ENCODE measurements around the gene TSPAN17.

The TSPAN17 gene

GRCh38 chr5:176660860-176661641, 13.8 kb downstream of the TSPAN17 start:
- H3K27ac ChIP-seq, result no peak overlapping the region
- TF ChIP-seq ZFX (IDR thresholded peaks at IDR 0.05; ENCODE audit: borderline replicate concordance) (no peak), CTCF (IDR thresholded peaks at IDR 0.05) (peak; percentile 96)

GRCh38 chr5:176661676-176662075, 14.4 kb downstream of the TSPAN17 start:
- no peak overlapping the region for H3K27ac ChIP-seq
- TF ChIP-seq ZFX (IDR thresholded peaks at IDR 0.05; ENCODE audit: borderline replicate concordance), result no peak
- TF ChIP-seq CTCF (IDR thresholded peaks at IDR 0.05), result no peak

DNA sequence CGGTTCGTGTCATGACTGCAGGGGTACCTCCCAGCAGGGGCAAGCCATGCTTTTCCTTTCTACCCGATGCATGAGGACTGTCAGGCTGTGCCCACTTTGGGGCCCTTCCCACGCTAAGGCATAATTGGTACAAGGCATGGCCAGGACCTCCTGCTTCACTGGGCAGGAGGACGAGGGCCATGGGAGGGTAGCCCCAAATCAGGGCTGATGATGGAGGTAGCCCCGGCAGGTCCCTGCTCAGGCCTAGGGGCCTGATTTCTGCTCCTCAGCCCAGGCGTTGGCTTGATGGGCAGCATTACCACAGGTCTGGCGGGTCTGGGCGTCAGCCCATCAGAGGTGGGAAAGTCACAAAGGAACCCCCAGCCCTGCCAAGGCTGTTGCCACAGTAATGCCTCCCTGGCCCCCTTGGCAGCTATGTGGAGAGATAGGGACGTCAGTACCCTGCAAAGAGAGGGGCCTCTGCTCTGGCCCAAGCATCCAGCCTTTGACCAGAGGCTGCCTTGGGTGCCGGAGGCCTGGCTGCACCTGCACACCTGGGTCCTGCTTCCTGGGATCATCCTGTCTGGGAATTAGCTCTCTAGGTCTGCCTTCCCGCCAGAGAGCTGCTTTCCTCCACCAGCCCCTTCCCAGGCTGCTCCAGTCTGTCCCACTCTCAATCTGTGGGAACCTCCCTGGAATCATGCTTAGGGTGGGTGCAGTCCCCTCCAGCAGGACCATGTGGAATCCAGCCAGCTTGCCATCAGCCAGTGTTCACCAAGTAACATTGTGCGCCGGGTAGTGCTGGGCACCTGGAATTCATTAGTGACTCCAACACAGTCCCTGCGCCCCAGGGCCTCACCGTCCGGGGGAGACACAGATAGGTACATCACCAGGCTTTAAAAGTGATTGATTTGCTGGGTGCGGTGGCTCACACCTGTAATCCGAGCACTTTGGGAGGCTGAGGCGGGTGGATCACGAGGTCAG, 15.4 kb downstream of the TSPAN17 start:
- TF ChIP-seq ZFX (IDR thresholded peaks at IDR 0.05; ENCODE audit: borderline replicate concordance), result no peak
- no peak for TF ChIP-seq CTCF (IDR thresholded peaks at IDR 0.05)
- no peak overlapping the region for H3K27ac ChIP-seq

GRCh38 chr5:176663566-176663965, 16.3 kb downstream of the TSPAN17 start:
- TF ChIP-seq CTCF (IDR thresholded peaks at IDR 0.05) (no peak), ZFX (IDR thresholded peaks at IDR 0.05; ENCODE audit: borderline replicate concordance) (no peak)
- no peak overlapping the region for H3K27ac ChIP-seq

DNA sequence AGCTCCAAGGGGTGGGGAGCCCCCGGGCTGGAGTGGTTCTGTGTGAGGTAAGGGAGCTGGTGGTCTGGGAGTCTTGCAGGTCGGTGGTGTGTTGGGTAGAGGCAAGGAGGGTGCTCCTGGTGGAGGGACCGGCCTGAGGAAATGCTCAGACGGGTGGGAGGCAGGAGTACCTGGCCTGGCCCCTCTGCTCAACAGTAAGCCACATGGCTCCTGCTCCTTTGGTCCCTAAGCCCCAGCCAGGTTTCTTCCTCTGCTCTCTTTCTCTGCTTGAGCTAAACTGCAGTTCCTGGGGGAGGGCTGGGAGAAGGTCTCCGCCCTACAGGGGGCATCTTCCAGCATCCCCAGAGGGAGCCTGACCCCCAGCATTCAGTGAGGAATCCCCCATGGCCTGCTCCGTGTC, 17.2 kb downstream of the TSPAN17 start:
- TF ChIP-seq CTCF (IDR thresholded peaks at IDR 0.05) (no peak), ZFX (IDR thresholded peaks at IDR 0.05; ENCODE audit: borderline replicate concordance) (no peak)

GRCh38 chr5:176664886-176665285, 17.6 kb downstream of the TSPAN17 start:
- no peak overlapping the region for H3K27ac ChIP-seq
- TF ChIP-seq ZFX (IDR thresholded peaks at IDR 0.05; ENCODE audit: borderline replicate concordance), result no peak
- TF ChIP-seq CTCF (IDR thresholded peaks at IDR 0.05), result no peak

More for the DNA sequence above, 17.2 kb downstream of the TSPAN17 start:
- no peak overlapping the region for H3K27ac ChIP-seq
